Measurements from ENCODE around the gene SCARB1.

The SCARB1 gene

DNA sequence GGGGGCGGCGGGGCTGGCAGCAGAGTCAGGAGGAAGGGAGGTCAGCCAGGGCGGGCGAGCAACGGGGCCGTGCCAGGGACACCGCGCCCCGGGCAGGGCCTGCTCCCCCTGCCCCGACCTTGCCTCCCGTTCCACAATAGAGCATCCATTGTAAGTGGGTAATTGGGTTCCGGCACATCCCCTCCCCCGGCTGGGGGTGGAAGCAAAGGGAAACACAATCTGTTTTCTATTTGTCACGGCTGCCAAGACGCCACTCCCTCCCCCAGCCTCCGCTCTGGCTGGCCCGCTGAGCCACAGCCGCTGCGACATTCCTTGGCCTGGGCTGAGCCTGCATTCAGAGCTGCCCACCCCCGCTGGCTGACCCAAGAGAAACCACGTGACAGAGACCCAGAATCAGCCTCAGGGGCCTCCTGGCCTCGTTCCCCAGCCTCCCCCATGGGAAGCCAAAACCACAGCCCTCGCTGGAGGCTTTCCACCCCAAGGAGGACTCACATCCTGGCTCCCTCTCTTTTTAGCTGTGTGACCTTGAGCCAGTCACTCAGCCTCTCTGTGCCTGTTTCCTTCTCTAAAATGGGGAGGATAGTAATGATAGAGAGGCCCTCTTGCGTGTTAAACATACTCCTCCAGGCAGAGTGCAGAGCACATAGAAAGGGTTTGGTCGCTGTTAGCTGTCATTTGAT lies 117.6 kb downstream of the SCARB1 start (continued):
- peak; percentile 32; the same call in 1 of the 2 replicates for TF ChIP-seq OSR1 (CRISPR knock-in tag; IDR thresholded peaks at IDR 0.05)
- no peak for TF ChIP-seq ZFP30 (CRISPR knock-in tag; IDR thresholded peaks at IDR 0.05)
- TF ChIP-seq ISL1 (CRISPR knock-in tag; IDR thresholded peaks at IDR 0.05), result peak; percentile 52
- no peak for TF ChIP-seq TOX (CRISPR knock-in tag; IDR thresholded peaks at IDR 0.05; ENCODE audit: borderline replicate concordance)
- TF ChIP-seq, protein P1, sequence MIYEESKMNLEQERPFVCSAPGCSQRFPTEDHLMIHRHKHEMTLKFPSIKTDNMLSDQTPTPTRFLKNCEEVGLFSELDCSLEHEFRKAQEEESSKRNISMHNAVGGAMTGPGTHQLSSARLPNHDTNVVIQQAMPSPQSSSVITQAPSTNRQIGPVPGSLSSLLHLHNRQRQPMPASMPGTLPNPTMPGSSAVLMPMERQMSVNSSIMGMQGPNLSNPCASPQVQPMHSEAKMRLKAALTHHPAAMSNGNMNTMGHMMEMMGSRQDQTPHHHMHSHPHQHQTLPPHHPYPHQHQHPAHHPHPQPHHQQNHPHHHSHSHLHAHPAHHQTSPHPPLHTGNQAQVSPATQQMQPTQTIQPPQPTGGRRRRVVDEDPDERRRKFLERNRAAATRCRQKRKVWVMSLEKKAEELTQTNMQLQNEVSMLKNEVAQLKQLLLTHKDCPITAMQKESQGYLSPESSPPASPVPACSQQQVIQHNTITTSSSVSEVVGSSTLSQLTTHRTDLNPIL (CRISPR knock-in tag; IDR thresholded peaks at IDR 0.05; ENCODE audit: low read depth), result no peak
- no peak for TF ChIP-seq RARB (CRISPR knock-in tag; IDR thresholded peaks at IDR 0.05)
- peak; percentile 74; the same call in 1 of the 2 replicates for TF ChIP-seq ZFP3 (CRISPR knock-in tag; IDR thresholded peaks at IDR 0.05)

DNA sequence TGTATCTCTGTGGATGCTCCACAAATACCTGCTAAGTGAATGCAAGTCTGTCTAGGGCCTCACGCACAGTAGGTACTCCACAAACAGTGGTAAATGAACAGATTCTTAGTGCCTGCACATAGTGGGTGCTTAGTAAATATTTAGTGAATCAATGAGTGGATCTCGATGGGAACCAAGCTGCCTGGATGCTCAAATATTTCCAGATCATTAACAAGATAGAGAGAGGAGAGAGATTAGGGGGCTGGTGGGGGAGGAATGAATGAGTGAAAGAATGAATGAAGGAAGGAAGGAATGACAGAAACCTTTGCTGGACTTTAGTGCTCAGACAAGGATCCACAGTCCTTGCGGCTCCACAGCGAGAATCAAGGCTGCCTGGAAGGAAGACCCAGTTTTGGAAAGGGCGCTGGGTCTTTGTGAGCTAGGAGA lies 118.2 kb downstream of the SCARB1 start:
- no peak for TF ChIP-seq ESRRG (CRISPR knock-in tag; IDR thresholded peaks at IDR 0.05)
- no peak for TF ChIP-seq ZNF8 (CRISPR knock-in tag; IDR thresholded peaks at IDR 0.05)
- no peak for TF ChIP-seq ZNF70 (CRISPR knock-in tag; IDR thresholded peaks at IDR 0.05)
- no peak for TF ChIP-seq PPARA (CRISPR knock-in tag; IDR thresholded peaks at IDR 0.05; ENCODE audit: borderline replicate concordance)
- no peak for TF ChIP-seq ZFP30 (CRISPR knock-in tag; IDR thresholded peaks at IDR 0.05)
- no peak for TF ChIP-seq RARB (CRISPR knock-in tag; IDR thresholded peaks at IDR 0.05)
- TF ChIP-seq SNAI2 (CRISPR knock-in tag; IDR thresholded peaks at IDR 0.05), result no peak
- TF ChIP-seq, protein P1 (CRISPR knock-in tag; IDR thresholded peaks at IDR 0.05; ENCODE audit: low read depth), result no peak
- TF ChIP-seq ZC3H10 (CRISPR knock-in tag; IDR thresholded peaks at IDR 0.05), result no peak
- no peak for TF ChIP-seq BACH2 (CRISPR knock-in tag; IDR thresholded peaks at IDR 0.05; ENCODE audit: borderline replicate concordance)
- no peak for TF ChIP-seq CSDC2 (CRISPR knock-in tag; IDR thresholded peaks at IDR 0.05)
- TF ChIP-seq ARNTL (CRISPR knock-in tag; IDR thresholded peaks at IDR 0.05; ENCODE audit: borderline replicate concordance, low read depth), result no peak
- TF ChIP-seq OSR1 (CRISPR knock-in tag; IDR thresholded peaks at IDR 0.05), result no peak
- TF ChIP-seq ZFP3 (CRISPR knock-in tag; IDR thresholded peaks at IDR 0.05), result no peak
- TF ChIP-seq, protein P2, sequence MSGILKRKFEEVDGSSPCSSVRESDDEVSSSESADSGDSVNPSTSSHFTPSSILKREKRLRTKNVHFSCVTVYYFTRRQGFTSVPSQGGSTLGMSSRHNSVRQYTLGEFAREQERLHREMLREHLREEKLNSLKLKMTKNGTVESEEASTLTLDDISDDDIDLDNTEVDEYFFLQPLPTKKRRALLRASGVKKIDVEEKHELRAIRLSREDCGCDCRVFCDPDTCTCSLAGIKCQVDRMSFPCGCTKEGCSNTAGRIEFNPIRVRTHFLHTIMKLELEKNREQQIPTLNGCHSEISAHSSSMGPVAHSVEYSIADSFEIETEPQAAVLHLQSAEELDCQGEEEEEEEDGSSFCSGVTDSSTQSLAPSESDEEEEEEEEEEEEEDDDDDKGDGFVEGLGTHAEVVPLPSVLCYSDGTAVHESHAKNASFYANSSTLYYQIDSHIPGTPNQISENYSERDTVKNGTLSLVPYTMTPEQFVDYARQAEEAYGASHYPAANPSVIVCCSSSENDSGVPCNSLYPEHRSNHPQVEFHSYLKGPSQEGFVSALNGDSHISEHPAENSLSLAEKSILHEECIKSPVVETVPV (CRISPR knock-in tag; IDR thresholded peaks at IDR 0.05), result no peak
- no peak for TF ChIP-seq ZNF565 (CRISPR knock-in tag; conservative IDR thresholded peaks at IDR 0.05; ENCODE audit: low read depth)
- TF ChIP-seq, protein P3, sequence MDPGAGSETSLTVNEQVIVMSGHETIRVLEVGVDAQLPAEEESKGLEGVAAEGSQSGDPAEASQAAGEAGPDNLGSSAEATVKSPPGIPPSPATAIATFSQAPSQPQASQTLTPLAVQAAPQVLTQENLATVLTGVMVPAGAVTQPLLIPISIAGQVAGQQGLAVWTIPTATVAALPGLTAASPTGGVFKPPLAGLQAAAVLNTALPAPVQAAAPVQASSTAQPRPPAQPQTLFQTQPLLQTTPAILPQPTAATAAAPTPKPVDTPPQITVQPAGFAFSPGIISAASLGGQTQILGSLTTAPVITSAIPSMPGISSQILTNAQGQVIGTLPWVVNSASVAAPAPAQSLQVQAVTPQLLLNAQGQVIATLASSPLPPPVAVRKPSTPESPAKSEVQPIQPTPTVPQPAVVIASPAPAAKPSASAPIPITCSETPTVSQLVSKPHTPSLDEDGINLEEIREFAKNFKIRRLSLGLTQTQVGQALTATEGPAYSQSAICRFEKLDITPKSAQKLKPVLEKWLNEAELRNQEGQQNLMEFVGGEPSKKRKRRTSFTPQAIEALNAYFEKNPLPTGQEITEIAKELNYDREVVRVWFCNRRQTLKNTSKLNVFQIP (CRISPR knock-in tag; IDR thresholded peaks at IDR 0.05; ENCODE audit: borderline replicate concordance, low read depth), result no peak
- TF ChIP-seq, protein P4, sequence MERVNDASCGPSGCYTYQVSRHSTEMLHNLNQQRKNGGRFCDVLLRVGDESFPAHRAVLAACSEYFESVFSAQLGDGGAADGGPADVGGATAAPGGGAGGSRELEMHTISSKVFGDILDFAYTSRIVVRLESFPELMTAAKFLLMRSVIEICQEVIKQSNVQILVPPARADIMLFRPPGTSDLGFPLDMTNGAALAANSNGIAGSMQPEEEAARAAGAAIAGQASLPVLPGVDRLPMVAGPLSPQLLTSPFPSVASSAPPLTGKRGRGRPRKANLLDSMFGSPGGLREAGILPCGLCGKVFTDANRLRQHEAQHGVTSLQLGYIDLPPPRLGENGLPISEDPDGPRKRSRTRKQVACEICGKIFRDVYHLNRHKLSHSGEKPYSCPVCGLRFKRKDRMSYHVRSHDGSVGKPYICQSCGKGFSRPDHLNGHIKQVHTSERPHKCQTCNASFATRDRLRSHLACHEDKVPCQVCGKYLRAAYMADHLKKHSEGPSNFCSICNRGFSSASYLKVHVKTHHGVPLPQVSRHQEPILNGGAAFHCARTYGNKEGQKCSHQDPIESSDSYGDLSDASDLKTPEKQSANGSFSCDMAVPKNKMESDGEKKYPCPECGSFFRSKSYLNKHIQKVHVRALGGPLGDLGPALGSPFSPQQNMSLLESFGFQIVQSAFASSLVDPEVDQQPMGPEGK (CRISPR knock-in tag; IDR thresholded peaks at IDR 0.05; ENCODE audit: borderline replicate concordance), result no peak
- TF ChIP-seq, protein P5, sequence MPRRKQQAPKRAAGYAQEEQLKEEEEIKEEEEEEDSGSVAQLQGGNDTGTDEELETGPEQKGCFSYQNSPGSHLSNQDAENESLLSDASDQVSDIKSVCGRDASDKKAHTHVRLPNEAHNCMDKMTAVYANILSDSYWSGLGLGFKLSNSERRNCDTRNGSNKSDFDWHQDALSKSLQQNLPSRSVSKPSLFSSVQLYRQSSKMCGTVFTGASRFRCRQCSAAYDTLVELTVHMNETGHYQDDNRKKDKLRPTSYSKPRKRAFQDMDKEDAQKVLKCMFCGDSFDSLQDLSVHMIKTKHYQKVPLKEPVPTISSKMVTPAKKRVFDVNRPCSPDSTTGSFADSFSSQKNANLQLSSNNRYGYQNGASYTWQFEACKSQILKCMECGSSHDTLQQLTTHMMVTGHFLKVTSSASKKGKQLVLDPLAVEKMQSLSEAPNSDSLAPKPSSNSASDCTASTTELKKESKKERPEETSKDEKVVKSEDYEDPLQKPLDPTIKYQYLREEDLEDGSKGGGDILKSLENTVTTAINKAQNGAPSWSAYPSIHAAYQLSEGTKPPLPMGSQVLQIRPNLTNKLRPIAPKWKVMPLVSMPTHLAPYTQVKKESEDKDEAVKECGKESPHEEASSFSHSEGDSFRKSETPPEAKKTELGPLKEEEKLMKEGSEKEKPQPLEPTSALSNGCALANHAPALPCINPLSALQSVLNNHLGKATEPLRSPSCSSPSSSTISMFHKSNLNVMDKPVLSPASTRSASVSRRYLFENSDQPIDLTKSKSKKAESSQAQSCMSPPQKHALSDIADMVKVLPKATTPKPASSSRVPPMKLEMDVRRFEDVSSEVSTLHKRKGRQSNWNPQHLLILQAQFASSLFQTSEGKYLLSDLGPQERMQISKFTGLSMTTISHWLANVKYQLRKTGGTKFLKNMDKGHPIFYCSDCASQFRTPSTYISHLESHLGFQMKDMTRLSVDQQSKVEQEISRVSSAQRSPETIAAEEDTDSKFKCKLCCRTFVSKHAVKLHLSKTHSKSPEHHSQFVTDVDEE (CRISPR knock-in tag; IDR thresholded peaks at IDR 0.05), result no peak
- ATAC-seq, result no peak
